Fibroblast of skin of abdomen (primary cell): ENCODE data around the gene PYDC2. TPM values are rescaled to one million over a fixed set of nuclear protein-coding genes. Genes with fewer than 3 reads are reported as not detected.

Source experiments
- DNase-seq: peaks from one replicate; pipeline ENCODE4 v3.0.0-alpha.2; 2013
- polyA plus RNA-seq, 2 experiments: library from polyadenylated mRNA; unstranded; fragments of 120-200 nt; gene quantifications; one replicate each; pipeline ENCODE4 v1.2.1, GENCODE V29; 2013; ENCODE audit not compliant: insufficient read length in 2 of 2

PYDC2 gene
- not detected for polyA plus RNA-seq (2013, experiment 1 of 2; ENCODE audit: insufficient read length)
- not detected for polyA plus RNA-seq (2013, experiment 2 of 2; ENCODE audit: insufficient read length)

- no peak for DNase-seq
Measured at GRCh38 chr3:191461113-191461595, at the start of gene PYDC2. Gene PYDC2, plus strand, starts transcription at chr3:191461163. Its CDS starts 0 bp downstream, at chr3:191461163.

GRCh38 chr3:191412759-191413158, 48.2 kb upstream of the PYDC2 start:
- DNase-seq = peak; percentile 96

GRCh38 chr3:191414286-191414685, 46.7 kb upstream of the PYDC2 start:
- DNase-seq = peak; percentile 14

- no peak for DNase-seq
Measured at GRCh38 chr3:191414732-191415131, 46.2 kb upstream of the PYDC2 start.

DNA sequence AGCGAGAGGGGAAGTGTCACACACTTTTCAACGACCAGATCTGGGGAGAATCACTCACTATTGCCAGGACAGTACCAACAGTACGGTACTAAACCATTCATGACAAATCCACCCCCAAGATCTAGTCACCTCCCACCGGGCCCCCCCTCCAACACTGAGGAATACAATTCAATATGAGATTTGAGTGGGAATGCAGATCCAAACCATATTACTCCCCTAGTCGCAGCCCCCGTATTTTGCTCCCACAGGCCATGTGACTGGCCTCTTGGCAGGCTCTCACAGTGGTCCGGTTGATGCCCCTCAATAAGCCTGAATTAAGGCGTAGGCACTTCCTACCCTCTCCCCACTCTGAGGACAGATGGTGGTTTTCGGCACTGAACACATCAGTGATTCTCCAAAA, 45.4 kb upstream of the PYDC2 start:
- DNase-seq = no peak

DNA sequence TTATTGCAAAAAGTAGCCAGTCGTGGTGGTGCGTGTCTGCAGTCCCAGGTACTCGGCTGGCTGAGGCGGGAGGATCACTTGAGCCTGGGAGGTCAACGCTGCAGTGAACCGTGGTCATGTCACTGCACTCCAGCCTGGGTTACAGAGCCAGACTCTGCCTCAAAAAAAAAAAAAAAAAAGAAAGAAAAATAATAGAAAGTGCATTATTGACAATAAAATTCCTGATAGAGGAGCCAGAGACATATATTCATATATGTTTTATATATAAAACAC, 43.6 kb upstream of the PYDC2 start:
- no peak for DNase-seq

- DNase-seq = no peak
Measured at GRCh38 chr3:191420771-191421170, 40.2 kb upstream of the PYDC2 start.

DNA sequence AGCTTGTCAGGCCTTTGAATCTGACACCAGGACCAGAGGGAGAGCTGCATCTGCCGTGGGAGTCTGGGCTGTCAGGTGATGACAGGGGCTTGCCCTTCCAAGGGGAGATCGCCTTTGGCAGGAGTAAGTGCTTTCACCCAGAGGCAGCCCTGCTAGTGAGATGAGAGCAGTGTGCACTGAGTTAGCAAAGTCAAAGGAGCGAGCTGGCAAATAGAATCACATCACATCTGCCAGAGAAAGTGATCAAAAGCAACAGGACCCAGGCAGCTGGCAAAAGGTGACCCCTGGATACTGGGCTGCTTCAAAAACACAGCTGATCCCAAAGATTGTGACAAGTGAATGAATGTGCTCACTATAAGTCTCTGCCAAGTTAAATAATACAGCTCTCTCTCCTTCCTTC, 36.1 kb upstream of the PYDC2 start:
- DNase-seq = no peak

DNA sequence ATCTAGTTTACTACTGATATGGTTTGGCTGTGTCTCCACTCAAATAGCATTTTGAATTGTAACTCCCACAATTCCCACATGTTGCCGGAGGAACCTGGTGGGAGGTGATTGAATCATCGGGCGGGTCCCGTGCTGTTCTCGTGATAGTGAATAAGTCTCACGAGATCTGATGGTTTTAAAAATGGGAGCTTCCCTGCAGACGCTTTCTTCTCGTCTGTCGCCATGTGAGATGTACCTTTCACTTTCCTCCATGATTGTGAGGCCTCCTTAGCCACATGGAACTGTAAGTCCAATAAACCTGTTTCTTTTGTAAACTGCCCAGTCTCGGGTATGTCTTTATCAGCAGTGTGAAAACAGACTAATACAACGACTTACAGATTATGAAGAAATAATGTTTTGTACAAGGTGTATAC, 35.6 kb upstream of the PYDC2 start:
- DNase-seq = no peak

GRCh38 chr3:191426311-191426710, 34.7 kb upstream of the PYDC2 start:
- DNase-seq = no peak

DNA sequence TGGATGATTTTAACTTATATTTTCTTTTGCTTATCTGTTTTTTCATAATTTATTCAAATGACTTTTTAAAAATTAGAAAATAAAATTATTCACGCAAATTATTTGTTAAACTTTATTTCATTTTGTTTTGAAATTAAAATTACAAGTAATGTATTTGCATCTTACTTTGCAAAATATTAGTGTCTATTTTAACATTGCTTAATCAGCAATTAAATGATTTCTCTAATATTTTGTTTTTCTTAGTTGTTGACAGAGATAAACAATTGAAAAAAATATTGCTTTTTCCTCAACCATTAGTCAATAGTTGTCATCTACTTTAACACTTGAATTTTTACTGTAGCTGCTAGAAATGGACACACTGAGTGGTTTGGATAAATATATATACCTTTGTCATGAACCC, 32.8 kb upstream of the PYDC2 start:
- DNase-seq = no peak

DNA sequence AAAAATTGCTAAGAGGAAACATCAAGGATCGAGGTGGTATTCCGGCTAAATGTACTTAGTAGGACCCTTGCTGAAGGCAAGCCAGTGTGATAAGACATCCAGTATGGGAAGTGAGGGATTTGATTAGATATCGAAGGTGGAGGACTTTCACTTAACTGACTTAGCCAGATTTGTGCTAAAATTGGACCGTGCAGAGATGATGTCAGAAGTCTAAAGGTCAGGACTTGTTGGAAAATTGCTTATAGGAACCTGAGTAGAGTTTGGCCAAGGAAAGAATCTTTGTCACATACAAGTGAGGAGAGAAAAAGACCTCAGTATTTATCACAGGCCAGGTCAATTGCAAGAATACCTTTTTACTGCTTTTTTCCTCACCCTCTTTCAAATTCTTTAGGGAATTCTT, 30.9 kb upstream of the PYDC2 start:
- no peak for DNase-seq

GRCh38 chr3:191431160-191431822, 29.7 kb upstream of the PYDC2 start:
- DNase-seq = no peak

DNA sequence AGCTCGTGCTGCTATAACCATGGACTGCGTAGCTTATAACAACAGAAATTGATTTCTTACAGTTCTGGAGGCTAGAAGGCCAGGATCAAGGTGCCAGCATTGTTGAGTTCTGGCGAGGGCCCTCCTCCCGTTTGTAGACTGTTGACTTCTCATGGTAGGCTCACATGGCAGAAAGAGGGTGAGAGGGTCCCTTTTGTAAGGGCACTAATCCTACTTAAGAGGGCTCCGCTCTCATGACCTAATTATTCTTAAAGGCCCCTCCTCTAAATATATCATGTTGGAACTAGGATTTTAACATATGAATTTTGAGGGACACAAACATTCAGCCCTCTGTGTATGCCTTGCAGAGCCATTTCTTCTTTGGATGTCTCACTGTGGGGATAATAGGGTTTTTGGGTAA, 28.8 kb upstream of the PYDC2 start:
- no peak for DNase-seq

DNA sequence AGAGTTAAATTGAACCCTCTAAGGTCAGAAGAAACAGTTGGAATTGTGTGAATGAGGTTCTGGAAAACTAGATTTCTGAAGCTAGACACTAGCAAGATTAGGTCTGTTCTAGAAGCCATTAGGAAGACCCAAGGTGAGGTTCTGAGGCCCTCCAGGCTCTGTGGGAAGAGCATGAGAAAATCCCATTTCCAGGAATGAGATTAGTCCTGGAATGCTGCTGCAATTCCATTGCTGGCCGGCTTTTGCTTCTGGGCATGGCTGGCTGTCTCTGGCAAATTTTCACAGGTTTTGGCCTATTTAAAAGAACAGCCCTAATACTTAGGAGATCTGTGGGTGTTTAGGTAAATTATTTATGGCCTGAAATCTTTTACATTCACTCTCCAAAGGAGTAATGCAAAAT, 26.9 kb upstream of the PYDC2 start:
- DNase-seq = no peak

DNA sequence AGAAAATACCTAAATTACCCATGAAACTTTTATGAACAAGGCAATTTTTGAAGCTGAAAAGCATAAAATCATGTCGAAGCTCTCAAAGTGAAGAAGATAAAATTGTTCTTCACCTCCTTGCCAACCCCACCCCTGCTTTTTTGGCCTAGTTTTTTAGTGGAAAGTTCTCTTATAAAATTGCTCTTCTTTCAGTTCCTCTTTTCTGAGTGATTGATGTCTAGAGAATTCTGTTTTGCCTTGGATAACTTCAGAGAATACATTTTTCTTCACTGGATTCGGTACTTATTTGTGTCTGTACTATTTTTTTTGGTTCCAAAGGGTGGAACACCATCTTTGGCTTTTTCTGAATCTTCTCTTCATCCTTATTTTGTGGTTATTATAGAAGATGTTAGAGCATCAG, 25.0 kb upstream of the PYDC2 start:
- no peak for DNase-seq

- no peak for DNase-seq
Measured at GRCh38 chr3:191438150-191438814, 22.7 kb upstream of the PYDC2 start.

DNA sequence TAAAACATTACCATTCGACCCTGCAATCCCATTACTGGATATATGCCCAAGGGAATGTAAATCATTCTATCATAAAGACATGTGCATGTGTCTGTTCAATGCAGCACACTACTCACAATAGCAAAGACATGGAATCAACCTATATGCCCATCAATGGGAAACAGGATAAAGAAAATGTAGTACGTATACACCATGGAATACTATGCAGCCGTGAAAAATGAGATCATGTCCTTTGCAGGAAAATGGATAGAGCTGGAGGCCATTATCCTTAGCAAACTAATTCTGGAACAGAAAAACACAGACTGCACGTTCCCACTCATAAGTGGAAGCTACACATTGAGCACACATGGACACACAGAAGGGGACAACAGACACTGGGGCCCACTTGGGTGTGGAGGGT, 20.4 kb upstream of the PYDC2 start:
- no peak for DNase-seq

GRCh38 chr3:191441687-191442086, 19.3 kb upstream of the PYDC2 start:
- no peak for DNase-seq

DNA sequence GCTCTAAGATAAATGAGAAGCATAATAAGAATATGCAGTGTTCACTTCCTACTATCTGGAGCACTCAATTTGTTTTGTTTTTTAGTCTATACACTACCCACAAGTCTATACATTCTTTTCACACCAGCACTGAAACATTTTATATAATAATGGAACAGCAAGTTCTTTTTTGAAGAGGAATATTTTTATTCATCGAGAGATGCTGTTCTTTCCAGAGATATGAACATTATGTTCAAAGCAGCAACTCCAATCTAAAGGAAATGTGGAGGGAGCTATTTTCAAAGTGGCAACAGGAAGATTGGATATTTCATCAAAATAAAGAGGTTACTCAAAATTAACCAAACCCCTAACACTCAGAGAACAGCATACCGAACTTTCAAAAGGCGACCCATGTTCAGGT, 16.4 kb upstream of the PYDC2 start:
- no peak for DNase-seq

- DNase-seq = no peak
Measured at GRCh38 chr3:191449256-191449655, 11.7 kb upstream of the PYDC2 start.

DNA sequence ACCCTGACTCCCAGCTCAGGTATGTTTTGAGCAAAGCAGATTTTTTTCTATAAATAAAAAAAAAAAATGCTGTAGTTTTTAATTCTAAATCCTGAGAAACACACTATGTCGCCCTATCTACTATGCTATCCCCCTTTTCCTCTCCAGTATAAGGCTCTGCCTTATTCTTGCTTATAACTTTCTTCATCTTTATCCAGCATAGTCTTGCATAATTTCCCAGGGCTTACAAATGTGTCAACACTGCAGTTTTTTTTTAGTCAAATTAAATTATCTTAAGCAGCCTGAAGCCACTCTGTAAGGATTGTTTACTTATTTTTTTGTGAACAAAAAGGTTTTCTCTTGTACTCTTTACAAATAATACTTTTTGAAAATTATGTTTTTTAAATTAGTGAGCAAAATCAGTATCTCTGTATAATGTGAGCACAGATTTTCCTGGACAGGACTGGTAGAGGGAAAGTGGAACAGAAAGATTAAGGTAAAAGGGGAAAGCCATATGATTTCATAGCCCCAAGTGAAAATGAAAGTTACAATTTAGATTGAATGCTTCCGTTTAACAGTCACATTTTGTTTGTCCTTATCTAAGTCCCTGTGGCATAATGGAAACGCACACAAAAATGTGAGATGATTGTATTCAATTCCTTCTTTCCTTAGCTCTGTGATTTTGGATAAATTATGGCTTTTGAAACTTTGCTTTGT, 5.6 kb upstream of the PYDC2 start:
- DNase-seq = no peak

DNA sequence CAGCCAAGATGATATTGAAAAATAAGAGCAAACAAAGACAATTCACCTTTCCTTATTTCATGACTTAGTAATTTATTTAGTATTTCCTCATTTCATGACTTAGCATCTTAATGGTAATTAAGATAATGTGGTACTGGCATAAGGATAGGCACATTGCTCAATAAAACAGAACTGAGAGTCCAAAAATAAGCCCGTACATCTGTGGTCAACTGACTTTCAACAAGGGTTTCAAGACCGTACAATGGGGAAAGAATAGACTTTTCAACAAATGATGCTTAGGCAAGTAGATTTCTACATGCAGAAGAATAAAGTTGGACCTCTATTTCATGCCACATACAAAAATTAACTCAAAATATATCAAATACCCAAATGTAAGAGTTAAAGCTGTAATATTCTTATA, 603 bp upstream of the PYDC2 start:
- no peak for DNase-seq

DNA sequence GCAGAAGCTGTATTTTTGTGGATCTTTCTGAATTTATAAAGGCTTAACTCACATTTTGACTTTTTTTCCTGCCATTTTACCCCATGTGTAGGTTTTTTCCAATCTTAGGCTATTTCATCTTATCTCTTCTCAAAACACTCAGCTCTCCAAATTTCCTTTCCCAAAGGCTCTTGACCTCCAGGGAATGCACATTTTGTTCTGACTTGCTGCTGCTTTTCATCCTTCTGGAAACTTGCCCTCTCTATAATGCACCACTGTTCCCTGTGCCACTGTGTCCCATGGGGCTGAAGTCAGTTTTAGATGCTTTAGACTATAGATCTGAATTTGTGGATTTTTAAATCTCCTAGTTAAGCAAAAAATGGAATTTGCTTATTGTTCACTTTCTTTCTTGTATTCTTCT, 9.1 kb downstream of the PYDC2 start:
- no peak for DNase-seq
